ENCODE data around the gene C16orf74. TPM values are rescaled to one million over a fixed set of nuclear protein-coding genes. Genes with fewer than 3 reads are reported as not detected.

C16orf74 gene
- total and polyA plus RNA-seq, 2 of the 8 experiments (the other 6 are each of a cell fraction or from before 2014, with no cell fraction given), result 7.3 to 9.3 TPM

- Histone ChIP-seq H2BK12ac (ENCODE audit: low read depth, low read length) (peak overlapping the region; percentile 5; the same call in 1 of the 2 replicates), H3K4me1 (replicated peaks in 1 of 4; ENCODE audit: control insufficient read depth in 3 of 4, insufficient read depth in 4 of 4, low read length in 3 of 4) (peaks cover 0 to 17% (median 16%) of the 10 kb centered on the region in 4 experiments; a peak in 6 of 7 replicates), H2BK5ac (ENCODE audit: low read depth, low read length) (0 out of 2 replicates have a peak overlapping the region, but pooled peaks have one; percentile 28), H3K79me2 (ENCODE audit: control insufficient read depth in 1 of 2, insufficient read depth in 2 of 2, low read length in 2 of 2) (no peaks in the 10 kb centered on the region), H3K36me3 (ENCODE audit: control insufficient read depth in 2 of 4, insufficient read depth in 4 of 4, low read length in 3 of 4) (no peaks in the 10 kb centered on the region), H3K27ac (ENCODE audit: low read depth, low read length) (no peak overlapping the region), H2BK20ac (ENCODE audit: low read length) (no peak overlapping the region), H3K23ac (ENCODE audit: insufficient read length) (no peak overlapping the region), H4K8ac (ENCODE audit: extremely low read depth, insufficient read depth, low read length) (peak overlapping the region; percentile 31; the same call in 1 of the 2 replicates), H2BK15ac (ENCODE audit: low read length) (0 out of 2 replicates have a peak overlapping the region, but pooled peaks have one; percentile 19), H3K14ac (ENCODE audit: insufficient read length) (no peak overlapping the region), H2AK5ac (ENCODE audit: low read depth, low read length) (no peak overlapping the region), H3K23me2 (ENCODE audit: low read depth, low read length) (no peaks in the 10 kb centered on the region; the same call in 1 of the 2 replicates), H3K18ac (ENCODE audit: extremely low read depth, low read length) (no peak overlapping the region), H3K9ac (replicated peaks in 1 of 4; ENCODE audit: extremely low read depth in 1 of 4, low read depth in 3 of 4, low read length in 3 of 4) (no peak overlapping the region), H3K56ac (replicated peaks; ENCODE audit: insufficient read length, low read depth, low read length) (no peak overlapping the region), H4K20me1 (replicated peaks in 1 of 2; ENCODE audit: control insufficient read depth in 1 of 2, insufficient read depth in 2 of 2, low read length in 2 of 2) (peaks cover 0 to 3% of the 10 kb centered on the region in 2 experiments), H3K4me2 (ENCODE audit: insufficient read depth in 1 of 2, low read depth in 2 of 2, low read length in 2 of 2) (no peak overlapping the region), H3K4me3 (ENCODE audit: extremely low read depth in 1 of 4, insufficient read depth in 2 of 4, low read depth in 3 of 4, low read length in 4 of 4) (no peak overlapping the region), H3K79me1 (ENCODE audit: low read depth, low read length) (no peaks in the 10 kb centered on the region), H4K91ac (replicated peaks; ENCODE audit: insufficient read length, low read length) (no peak overlapping the region), H3K4ac (replicated peaks; ENCODE audit: insufficient read length, low read depth, low read length) (no peak overlapping the region), H4K5ac (ENCODE audit: insufficient read length, low read depth, low read length) (no peak overlapping the region), H3K9me3 (ENCODE audit: insufficient read depth in 2 of 2, low read depth in 1 of 2, low read length in 1 of 2) (no peaks in the 10 kb centered on the region), H3K27me3 (replicated peaks in 1 of 4; ENCODE audit: control insufficient read depth in 3 of 4, extremely low read depth in 1 of 4, insufficient read depth in 3 of 4, low read length in 3 of 4) (peaks cover 2 to 18% (median 13%) of the 10 kb centered on the region in 4 experiments), H2AFZ (ENCODE audit: low read length) (no peak overlapping the region), H2BK120ac (replicated peaks; ENCODE audit: low read depth, low read length) (no peak overlapping the region)
- WGBS, 2 experiments (ENCODE audit: extremely low coverage in 1 of 2, insufficient coverage in 1 of 2, insufficient read length in 1 of 2, insufficient replicate concordance in 2 of 2, low coverage in 1 of 2, low lambda C conversion rate in 2 of 2, missing lambda C conversion rate in 1 of 2), result 78% methylated on average over 25 of the region's 25 CpGs; no CpG with 5 or more reads in 1 of the 2 experiments
- DNase-seq (ENCODE audit: low read depth in 1 of 2, low spot score in 2 of 2) (no peak), FAIRE-seq (no peak)
- ChIA-PET POLR2A (ENCODE audit: partially characterized antibody) (no interaction called here), CTCF (ENCODE audit: partially characterized antibody) (interaction anchor here (0.6 to 2.0 kb wide), 5 partner anchors 13 to 63 kb away, joined by 4 to 6 read pairs (median 4); no protein-coding TSS in a partner anchor)
Measured at GRCh38 chr16:85755929-85756768, 5.3 kb upstream of the C16orf74 start.
